CD4-positive, alpha-beta T cell treated with Interferon alpha-2 for 1 hour (primary cell): ENCODE data around the gene ABLIM2.
"Not testable (repeated sequence)": the region's sequence is repeated elsewhere in the genome, so short reads cannot be mapped to it uniquely, and the experiment has no call there.

Experiments
- DNase-seq, 2 donors: peaks; one replicate each; pipeline ENCODE4 v3.0.0-alpha.2; 2020 to 2022

Gene ABLIM2

DNA sequence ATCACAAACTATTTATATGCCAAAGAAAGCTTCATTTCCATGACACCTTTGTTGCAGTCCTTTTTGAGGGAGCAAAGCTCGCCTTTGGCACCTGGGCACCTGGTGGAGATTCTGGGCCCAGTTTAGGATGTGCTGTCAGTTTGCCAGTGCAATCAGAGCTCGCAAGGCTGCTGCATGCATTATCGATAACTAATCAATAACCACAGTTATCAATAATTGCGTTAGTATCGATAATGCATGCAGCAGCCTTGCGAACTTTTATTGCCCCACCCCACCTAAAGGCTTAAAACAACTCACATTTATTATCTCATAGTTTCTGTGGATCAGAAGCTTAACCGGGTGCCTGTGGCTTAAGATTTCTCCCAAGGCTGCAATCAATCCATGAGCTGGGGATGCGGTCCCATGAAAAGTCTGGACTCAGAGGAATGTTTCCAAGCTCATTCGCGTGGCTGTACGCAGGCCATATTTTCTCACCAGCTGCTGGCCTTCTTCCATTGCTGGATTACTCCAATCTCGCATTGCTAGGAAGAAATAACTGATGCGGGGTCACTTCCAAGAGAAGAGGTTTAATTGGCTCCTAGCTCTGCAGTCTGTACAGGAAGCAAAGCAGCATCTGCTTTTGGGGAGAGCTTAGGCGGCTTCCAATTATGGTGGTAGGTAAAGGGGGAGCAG is 212.8 kb downstream of the ABLIM2 start:
- DNase-seq = no peak

DNA sequence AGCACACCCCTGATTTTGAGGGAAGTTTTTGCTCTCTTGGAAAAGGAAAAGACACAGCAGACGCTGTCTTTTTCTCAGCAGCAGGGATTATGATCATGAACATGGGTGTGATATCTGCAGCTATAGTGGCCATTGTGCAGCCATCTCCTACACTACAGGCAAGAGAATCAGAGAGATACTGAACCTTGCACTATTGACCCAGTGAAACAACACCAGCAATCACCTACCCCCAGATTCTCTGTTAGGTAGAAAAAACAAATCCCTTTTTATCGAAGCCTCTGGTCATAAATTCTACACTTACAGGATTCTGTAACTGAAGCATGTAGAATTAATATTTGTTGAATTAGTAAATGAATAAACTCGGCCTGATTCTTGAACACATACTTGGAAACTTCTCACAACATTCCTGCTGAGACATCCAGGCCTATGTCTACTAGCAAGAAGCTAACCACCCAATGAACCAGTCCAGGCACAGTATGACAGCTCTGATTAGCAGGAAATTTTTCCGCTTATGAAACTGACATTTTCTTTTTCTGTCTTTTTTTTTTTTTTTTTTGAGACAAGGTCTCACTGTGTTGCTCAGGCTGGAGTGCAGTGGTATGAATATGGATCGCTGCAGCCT is 213.9 kb downstream of the ABLIM2 start:
- no peak for DNase-seq

DNA sequence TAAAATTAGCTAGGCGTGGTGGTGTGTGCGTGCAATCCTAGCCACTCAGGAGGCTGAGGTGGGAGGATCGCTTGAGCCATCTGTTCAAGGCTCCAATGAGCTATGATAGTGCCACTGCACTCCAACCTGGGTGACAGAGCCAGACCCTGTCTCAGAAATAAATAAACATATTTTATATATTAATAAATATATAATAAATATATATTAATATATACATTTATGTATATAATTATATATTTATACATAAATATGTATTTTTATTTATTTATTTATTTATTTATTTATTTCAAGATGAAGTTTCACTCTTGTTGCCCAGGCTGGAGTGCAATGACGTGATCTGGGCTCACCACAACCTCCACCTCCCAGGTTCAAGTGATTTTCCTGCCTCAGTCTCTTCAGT is 214.9 kb downstream of the ABLIM2 start:
- not testable (repeated sequence) for DNase-seq

DNA sequence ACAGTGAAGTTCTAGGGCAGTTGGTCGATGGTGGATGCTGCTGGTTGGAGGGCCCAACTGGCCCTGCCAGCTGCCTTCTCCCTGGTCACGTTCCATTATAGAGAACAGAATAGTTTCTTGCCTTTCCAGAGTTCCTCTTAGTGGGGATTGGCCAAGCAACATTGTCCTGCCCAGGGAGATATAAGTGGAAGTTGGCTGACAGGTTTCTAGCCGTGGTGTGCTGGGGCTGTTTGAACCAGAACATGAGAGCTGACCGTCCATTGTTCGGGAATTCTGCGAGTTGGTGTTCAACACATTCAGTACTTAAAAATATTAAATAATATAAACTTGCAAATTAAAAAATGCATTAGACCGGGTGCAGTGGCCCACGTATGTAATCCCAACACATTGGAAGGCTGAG is 215.4 kb downstream of the ABLIM2 start:
- no peak for DNase-seq

DNA sequence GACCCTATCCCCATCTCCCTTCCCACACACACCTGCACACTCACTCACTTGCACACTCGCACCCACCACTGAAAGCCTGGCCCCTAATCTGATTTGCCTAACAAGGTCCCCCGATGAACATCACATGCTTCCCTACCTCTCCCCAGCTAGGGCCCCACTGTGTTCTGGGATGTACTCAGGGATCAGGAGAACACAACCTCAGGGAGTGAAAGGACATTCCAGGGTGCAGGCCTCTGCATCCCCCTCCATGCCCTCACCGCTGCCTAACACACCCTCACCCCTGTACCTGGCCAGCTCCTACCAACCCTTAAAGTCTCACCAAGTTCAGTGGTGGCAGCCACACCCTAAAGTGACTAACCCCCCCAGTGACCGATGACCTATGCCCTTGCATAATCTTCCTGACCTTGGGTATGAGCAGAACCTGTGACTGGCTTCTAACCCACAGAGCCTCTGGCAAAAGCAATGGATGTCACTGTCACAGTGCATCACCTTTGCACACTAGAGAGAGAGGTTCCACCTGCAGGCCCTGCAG is 216.6 kb downstream of the ABLIM2 start:
- no peak for DNase-seq

DNA sequence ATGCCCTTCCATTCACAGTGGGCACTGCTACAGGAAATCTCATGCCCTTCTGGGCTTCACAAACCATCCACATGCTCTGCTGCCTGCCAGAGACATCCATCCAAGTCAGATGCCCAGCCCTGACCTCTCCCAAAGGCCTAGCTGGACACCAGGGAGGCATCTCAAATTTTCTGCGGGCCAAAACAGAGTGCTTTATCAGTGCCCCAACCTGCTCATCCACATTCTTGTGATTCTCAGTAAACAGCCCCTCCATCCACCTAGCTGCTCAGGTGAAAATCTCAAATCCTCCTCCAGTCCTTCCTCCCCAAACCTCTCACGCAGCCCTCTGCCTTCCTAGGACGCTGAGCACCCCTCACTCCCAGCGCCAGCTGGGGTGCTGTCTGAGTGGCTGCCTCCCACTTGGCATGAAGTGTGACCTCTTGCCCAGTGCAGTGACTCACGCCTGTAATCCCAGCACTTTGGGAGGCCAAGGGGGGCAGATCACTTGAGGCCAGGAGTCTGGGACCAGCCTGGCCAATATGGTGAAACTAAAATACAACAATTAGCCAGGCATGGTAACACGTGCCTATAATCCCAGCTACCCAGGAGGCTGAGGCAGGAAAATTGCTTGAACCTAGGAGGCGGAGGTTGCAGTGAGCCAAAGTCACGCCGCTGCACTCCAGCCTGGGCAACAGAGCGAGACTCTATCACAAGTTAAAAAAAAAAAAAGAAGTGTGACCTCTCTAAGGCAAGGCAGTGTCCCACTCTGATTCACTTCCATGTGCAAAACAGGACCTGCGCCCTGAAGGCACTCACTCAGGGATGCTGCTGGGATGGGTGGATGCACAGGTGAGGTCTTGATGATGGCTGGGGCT is 217.3 kb downstream of the ABLIM2 start:
- DNase-seq = no peak

DNA sequence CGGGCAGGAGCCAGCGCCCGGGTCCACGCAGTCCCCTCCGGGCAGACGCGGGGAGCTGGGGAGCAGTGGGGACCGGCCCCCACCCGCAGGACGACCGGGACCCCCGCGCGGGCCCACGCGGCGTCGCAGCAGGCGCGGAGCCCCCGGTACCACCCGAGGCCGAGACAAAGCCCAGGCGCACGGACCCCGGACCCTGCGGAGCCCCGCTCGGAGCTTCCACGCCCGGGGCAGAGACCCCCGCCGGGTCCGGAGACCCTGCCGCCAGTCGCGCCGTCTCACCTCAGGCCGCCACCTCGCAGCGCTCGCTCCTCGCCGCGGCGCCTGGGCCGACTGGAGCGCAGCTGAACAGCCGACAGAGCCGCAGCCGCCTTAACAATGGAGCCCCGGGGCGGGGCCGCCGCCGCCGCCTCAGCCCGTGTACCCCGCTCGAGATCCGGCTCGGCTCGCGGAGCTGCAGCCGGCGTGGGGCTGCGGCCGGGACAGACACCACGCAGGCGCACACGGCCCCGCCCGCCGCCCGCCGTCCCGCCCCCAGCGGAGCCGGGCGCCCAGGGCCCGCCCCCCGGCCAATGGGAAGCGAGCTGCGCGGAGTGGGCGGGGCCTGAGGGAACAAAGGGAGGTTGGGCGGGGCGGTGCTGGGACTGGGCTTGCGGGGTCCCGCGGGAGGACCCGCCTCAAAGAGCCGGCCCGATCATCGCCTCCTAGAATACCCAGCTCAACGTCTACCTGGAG is 219.1 kb downstream of the ABLIM2 start, which contains the start of gene AFAP1:
Gene AFAP1 (minus strand): TSS at position 485 of the 732 bp plus-strand sequence. CDS start 67,783 bp downstream, outside the sequence.
- peak; percentile 85 to 93 for DNase-seq

DNA sequence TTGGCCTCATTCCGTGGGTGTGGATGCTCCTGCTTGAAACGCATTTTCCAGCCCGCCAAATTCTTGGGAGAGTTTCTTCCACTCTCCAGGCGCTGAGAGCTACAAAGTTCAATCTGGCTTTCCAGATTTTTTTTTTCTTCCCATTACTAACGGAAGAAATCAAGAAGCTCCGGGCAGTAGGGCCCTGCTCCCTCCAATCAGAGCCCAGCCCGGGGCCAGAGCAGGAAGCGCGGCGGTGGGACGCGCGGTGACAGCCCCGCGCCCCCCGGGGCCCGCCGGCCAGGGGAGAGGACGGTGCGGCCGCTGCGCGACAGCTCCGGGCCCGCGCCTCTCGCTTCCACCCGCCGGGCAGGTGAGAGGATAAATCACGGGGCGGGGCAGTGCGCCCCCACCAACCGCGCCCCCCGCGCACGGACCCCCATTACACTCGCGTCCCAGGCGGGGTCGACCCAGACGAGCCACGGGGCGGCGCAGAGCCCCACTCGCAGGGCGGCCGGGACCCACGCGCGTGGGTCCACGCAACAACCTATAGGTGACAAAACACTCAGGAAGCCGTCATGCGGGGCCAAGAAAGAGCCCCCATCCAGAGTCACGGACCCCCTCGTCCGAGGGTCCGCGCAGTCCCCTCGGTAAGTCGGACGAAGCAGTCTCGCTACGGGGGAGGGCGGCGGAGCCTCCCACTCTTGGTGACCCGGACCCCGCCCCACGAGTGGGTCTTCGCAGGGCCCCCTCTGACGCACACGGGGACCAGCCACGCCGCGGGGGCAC is 219.8 kb downstream of the ABLIM2 start:
- DNase-seq = peak in 1 of 2 donors; percentile 46

DNA sequence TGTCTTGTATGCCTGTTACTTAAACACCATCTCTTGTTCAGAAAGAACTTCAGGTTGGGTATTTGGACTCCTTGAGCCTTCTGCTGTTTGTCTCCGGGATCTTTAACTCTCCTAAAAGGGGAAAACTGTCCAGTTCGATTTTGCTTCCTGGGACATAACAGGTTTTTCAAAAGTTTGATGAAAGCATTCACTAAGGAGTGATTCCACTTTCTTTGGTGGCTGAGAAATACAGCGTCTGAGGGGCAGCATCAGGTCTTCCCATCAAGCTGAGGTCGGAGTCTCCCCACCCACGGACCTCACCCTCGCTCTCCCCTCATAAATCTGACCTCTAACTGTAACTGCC is 220.4 kb downstream of the ABLIM2 start:
- no peak for DNase-seq

DNA sequence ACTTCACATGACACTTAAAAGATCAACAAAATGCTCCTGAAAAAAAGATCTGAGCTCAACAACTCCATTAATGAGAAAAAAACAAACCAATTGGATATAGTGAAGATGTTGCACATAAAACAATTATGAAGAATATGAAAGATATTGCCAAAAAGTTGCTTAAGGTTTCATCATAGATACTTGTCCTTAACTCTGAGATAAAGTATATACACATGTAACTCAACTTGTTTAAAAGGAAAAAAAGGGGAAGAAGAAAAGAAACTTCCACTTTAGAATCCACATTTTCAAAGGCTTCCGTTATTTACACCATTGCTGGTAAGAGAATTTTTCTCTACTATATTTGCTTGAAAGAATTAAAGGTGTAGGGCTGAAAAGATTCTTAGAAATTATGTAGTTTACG is 221.6 kb downstream of the ABLIM2 start:
- no peak for DNase-seq

DNA sequence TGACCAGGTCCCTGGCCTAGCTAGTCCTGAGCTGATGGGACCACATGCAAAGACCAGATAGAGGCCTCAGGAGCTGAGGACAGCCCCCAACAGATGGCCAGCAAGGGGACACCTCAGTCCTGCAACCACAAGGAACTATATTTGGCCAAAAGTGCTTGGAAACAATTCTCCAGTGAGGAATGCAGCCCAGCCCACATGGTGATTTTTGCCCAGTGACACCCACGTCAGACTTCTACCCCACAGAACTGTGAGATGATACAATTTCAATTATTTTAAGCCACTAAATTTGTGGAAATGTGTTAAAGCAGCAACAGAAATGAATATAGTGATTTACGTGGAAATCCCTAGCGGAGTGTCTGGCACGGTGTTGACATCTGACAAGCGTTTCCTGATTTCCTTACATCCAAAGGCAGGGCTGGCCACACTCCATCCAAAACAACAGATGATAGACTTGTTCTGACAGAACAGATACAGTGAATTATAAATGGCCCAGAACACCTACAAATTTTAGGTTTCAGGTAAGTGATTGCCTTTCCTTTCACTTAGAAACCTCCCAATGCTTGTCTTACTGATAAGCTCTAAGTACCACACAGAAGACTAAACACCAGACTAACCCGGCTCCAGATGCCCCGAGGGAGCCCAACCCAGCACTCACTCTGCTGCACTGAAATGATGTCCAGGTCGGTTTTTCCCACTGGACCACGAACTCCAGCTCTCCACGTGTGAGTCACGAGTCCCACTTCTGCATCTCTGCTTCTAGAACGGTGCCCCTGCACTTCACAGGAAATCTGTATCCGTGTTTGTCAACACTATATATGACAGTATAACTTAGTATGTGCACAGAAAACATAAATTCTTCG is 224.7 kb downstream of the ABLIM2 start:
- DNase-seq = no peak

DNA sequence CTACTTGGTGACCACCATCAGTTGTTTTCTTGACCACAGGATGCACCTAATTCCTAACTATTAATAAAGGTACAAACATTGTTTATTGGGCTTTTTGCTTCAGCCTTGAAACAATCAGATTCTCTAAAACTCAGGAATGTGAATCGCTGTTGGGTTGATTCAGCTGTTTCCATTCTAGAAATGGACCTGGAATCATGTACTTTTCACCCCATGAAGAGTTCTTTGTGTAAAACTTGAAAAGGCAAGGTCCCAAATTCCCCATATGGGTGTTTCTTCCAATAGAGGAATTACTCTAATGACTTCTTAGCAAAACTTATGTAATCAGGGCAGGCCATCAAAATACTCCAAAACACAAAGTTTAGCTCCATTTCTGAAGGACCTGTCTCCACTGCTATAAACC is 226.3 kb downstream of the ABLIM2 start:
- no peak for DNase-seq

DNA sequence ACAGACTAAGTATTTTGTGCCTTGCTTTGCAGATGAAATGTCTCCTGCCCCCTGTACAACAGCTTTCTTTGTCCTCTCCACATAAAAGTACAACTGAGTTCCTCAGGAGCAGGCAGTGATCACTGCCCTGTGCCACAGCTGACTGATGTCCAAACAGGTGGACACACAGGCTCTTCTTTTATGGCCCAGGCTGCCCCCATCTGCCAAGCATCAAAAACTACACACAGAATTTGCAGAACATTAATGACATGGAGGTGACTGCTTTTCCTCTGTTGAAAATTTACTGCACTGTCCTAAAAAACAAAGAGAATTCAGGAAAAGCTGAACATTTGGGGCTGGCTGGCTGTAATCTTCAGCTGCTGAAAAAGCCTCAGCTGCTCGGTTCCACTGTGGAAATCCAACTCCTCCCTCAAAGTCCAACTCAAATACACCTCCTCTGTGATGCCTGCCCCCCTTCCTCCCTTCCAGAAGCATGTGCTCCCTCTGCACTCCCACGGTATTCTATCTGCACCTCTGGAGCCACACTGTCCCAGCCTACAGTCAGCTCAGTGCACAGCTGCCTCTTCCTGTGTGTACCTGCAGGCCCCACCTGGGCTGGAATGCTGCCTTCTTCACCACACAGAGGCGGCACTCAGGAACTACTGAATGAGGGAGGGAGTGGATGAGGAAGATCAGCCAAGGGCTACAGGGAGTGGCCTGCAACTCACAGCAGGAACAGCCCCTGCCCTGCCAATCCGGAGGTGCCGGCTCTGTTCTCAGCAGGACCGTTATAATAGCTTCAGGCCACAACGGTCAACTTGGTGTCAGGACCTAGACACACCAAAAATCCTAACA is 229.3 kb downstream of the ABLIM2 start:
- no peak for DNase-seq

DNA sequence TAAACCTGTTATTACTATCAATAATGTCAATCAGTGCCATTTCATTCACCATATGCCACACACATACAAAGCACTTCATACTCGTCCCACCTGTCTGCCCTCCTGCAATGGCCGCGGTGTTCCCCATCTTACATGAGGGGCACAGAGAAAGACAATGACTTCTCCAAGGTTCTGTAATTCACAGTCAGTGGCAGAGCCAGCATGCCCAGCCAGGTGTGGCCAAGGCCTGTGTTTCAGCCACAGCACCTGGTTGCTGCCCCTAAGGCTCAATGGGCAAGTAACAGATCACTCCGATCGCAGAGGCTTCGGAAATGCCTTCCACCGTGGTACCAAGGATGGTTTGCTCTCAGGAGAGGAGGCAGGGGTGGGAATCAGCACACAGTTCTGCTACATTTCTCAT is 229.9 kb downstream of the ABLIM2 start:
- DNase-seq = no peak

DNA sequence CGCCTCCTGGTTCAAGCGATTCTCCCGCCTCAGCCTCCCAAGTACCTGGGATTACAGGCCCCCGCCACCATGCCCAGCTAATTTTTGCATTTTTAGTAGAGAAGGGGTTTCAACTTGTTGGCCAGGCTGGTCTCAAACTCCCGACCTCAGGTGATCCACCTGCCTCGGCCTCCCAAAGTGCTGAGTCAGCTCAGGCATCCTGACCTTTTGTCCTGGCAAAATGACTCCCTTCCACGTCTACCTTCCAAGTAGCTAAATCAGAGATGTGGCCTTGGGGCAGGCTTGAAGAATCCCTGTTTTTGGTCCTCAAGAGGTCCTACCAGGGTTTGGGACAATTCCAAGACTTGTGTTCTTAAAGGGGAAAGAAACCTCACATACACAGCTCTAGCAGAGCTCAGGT is 231.8 kb downstream of the ABLIM2 start:
- DNase-seq = no peak

DNA sequence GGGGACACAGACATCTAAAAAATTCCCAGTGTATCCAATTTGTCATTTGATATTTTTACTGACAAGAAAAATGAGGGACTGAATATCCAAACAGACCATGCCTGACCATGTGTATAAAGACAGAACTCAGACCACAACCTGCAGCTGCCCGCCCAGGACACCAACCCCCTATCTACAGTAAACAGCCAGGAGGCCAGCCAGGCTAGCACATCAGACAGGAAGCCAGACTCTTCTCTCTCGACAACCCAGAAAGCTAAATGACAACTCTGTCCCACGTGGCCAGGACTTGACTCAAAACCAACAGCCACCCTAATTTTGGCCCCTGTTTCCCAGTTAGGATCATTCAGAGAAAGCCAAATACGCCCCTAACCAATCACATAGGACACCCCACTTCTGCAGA is 234.0 kb downstream of the ABLIM2 start:
- no peak for DNase-seq

DNA sequence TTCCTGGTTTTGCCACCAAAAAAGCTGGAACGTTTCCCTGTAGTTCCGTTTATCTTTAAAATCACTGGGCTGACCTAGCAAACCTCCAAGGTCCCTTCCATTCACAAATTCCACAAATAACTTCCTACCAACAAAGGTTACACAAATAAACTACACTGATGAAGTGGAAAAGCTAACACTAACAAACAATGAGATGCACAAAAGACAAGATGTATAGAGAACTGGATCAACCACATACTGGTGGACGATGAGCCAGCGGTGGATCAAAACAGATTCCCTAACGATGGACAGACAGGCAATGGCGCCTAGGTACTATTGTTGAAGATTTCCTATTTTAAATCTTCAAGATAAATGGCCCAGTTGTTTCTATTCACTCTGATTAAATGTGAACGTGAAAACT is 234.4 kb downstream of the ABLIM2 start:
- DNase-seq = no peak

DNA sequence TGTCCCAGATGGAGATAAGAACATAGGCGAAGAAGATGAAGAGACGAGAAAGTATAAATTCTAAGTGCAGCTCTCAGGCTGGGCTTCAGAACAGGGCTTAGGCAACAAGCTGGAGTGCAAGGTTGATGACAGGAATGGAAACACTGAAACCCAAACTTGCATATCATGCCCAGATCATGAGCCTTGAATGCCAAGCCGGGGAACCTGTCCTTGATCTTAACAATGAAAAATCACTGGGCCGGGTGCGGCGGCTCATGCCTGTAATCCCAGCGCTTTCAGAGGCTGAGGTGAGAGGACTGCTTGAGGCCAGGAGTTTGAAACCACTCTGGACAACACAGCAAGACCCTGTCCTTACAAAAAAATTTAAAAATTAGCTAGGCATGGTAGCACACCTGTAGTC is 236.1 kb downstream of the ABLIM2 start:
- DNase-seq = no peak

DNA sequence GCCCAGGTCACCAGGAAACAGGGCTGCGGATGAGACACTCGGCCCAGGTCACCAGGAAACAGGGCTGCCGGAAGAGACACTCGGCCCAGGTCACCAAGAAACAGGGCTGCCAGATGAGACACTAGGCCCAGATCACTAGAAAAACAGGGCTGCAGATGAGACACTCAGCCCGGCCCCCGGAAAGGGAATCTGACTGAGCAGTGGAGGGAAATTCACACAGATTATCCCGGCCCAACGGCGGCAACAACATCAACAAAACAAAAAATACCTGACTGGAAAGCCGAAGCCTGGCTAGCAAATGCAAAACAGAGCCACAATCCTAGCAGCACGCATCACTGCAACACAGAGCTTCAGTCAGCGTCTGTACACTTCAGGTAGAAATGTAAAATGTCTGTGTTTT is 239.6 kb downstream of the ABLIM2 start:
- no peak for DNase-seq

DNA sequence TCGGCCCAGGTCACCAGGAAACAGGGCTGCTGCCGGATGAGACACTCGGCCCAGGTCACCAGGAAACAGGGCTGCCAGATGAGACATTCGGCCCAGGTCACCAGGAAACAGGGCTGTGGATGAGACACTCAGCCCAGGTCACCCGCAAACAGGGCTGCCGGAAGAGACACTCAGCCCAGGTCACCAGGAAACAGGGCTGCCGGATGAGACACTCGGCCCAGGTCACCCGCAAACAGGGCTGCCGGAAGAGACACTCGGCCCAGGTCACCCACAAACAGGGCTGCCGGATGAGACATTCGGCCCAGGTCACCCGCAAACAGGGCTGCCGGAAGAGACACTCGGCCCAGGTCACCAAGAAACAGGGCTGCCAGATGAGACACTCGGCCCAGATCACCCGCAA is 240.4 kb downstream of the ABLIM2 start:
- not testable (repeated sequence) for DNase-seq
